ENCODE data around the gene CPNE7.

CPNE7 gene

DNA sequence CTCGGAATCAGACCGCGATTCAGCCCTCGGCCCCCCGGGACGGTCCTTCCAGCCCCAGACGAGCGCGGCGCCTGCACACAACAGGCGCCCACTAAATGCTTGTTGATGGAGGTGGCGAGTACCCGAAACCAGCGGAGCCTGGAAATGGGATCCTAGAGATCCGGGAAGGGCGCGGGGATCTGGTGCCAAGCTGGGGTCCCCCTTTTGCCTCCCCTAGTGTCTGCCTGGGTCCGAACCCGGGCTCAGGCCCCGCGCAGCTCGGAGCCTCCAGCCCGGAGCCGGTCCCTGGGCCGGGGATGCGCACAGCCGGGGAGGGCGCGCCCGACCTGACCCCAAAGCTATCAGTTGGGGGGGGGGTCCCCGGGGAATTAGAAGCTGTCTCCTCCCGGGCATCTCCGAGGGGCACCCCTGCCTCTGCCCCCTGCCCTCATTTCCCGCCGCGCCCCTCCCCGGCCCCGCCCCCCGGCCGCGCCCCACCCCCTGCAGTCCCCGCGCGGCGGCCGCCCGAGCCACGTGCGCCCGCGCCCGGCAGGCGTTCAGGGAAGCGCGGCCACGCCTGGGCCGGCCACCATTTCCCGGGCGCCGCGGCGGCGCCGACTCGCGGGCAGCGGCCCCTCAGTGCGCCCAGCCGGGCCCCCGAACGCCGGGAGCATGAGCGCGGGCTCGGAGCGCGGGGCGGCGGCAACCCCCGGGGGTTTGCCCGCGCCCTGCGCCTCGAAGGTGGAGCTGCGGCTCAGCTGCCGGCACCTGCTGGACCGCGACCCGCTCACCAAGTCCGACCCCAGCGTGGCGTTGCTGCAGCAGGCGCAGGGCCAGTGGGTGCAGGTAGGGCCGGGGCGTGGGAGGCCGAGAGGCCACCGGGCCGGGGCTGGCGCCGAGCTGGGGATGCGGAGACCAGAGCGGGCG, at the start of gene CPNE7:
TSS of gene CPNE7 (plus strand) at position 512 of the 906 bp plus-strand sequence. CDS start at position 652, 140 bp downstream.
- DNase-seq = no peak

DNA sequence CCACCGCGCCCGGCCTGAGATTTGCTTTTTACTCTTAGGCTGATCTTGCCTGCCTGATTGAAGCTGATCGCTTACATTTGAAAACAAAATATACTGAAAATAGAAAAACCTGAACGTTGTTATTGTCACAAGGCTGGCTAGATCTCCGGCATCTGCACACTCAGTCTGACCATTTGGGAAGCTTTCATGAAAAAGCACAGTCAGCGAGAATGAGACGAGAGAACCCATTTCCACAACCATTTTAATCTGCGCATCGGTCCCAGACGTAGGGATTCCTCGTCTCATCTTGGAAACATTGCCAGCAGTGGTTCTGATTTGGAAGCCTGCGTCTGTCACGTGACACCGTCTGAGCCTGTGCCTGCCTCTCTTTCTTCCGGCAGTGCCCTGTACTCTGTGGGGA, 46.5 kb upstream of the CPNE7 start:
- no peak for DNase-seq

GRCh38 chr16:89530401-89531381, 44.9 kb upstream of the CPNE7 start:
- DNase-seq = no peak

DNA sequence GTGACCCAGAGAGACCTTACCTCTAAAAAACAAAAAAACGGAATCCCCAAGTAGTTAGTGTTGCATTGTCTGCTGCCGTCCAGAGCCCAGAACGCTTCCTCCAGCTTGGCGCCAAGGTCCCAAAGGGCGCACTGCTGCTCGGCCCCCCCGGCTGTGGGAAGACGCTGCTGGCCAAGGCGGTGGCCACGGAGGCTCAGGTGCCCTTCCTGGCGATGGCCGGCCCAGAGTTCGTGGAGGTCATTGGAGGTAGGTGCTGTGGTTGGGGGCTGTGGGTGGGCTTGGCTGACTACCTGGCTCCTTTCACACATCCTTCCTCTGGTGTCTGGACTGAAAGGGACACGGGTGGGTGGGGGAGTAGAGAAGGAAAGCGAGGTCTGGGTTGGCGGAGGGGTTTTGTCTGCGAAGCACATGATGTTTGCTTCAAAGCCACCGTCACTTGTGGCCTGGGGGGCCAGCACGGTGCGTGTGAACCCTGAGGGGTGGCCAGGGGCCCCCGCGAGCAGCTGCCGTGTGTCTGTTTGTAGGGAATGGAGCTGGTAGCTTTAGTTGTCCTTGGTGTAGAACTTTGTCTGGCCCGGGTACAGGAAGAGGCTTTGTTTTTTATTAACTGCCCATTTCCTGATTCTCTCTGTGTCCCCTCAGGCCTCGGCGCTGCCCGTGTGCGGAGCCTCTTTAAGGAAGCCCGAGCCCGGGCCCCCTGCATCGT, 43.6 kb upstream of the CPNE7 start:
- no peak for DNase-seq

- no peak for DNase-seq
Observed at GRCh38 chr16:89534252-89534756, 41.3 kb upstream of the CPNE7 start.

DNA sequence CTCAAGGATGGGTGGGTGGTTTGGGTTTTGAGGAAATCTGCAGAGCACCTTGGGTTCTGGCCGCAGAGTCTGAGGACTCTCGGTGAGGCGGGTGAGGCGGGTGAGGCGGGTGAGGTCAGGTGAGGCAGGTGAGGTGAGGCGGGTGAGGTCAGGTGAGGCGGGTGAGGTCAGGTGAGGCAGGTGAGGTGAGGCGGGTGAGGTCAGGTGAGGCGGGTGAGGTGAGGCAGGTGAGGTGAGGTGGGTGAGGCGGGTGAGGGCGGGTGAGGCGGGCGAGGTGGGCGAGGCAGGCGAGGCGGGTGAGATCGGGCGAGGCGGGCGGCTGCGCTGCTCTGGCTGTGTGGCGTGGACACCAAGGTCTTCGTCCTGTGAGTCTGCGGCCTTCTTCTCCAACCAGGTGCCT, 39.2 kb upstream of the CPNE7 start:
- DNase-seq = no peak

GRCh38 chr16:89536886-89537548, 38.5 kb upstream of the CPNE7 start:
- DNase-seq = no peak

DNA sequence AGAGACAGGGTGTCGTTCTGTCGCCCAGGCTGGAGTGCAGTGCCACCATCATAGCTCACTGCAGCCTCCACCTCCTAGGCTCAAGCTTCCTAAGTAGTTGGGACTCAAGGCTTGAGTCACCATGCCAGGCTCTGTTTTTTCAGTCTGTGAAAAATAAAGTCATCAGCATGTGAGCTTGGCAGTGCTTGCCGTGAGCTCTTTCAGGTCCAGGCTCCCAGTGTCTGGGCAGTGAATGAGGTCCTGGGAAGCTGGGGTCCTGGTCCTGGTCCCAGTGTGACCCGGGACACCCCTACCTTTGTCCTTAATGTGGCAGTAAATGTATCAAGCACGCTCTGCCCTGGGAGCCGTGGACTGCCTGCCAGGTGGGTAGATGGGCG, 38.0 kb upstream of the CPNE7 start:
- DNase-seq = no peak

GRCh38 chr16:89538286-89538685, 37.3 kb upstream of the CPNE7 start:
- no peak for DNase-seq

DNA sequence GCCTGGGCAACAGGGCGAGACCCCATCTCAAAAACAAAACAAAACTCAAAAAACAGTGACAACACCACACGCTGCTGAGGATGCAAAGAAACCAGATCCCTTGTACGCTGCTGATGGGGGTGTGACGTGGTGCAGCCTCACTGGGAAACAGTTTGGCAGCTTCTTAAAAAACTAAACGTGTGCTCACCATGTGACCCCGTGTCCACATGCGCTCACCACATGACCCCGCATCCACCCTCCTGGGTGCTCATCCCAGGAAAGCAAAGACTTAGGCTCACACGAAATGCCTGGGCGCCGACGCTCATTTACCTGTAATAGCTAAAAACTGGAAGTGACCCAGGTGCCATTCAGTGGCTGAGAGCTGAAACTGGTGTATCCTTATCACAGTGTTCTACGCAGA, 35.0 kb upstream of the CPNE7 start:
- DNase-seq = no peak

GRCh38 chr16:89541792-89542191, 33.8 kb upstream of the CPNE7 start:
- DNase-seq = no peak

DNA sequence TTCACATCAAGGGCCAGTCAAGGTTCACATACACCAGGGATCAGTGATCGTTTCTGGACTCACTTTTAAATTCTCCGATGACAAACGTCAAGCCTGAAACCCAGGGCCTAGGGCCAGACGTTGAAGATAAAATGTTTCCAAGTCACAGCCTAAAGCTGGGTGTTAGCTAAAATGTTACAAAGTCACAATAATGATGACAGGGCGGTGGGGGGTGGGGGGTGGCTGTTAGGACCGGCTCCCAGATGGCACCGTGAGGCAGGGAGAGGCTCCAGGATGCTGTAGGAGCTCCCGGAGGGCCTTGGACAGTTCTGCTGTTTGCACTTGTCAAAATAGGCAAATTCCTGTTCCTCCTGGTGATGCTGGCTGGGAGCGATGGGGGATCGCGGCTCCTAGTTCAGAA, 31.4 kb upstream of the CPNE7 start:
- no peak for DNase-seq

DNA sequence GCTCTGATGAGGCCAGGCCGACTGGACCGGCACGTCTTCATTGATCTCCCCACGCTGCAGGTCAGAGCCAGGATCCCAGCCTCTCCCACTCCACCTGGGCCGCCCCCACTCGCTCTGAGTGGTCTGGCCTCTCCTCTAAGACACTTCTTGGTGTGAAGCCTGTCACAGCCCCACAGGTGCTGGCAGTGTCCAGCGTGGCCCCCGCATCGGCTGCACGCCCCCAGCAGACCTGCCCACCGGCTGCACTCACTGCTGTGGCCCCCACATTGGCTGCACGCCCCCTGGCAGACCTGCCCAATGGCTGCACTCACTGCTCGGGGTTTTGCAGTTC, 30.9 kb upstream of the CPNE7 start:
- DNase-seq = no peak

- no peak for DNase-seq
Observed at GRCh38 chr16:89545044-89545830, 30.3 kb upstream of the CPNE7 start.

DNA sequence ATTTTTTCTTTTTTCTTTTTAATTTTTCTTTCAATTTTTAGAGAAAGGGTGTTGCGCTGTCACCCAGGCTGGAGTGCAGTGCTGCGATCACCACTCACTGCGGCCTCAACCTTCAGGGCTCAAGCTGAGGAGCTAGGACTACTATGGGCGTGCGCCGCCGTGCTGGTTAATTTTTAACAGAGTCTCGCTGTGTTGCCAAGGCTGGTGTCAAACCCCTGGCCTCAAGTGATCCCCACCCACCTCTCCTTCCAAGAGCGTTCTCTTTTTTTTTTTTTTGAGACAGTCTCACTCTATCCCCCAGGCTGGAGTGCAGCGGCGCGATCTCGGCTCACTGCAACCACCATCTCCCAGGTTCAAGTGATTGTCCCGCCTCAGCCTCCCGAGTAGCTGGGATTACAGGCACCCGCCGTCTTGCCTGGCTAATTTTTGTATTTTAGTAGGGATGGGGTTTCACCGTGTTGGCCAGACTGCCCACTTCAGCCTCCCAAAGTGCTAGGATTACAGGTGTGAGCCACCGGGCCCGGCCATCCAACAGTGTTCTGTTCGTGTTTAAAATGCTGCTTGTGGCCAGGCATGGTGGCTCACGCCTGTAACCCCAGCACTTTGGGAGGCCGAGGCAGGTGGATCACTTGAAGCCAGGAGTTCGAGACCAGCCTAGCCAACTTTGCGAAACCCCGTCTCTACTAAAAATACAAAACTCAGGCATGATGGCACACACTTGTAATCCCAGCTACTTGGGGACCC, 29.6 kb upstream of the CPNE7 start:
- no peak for DNase-seq

DNA sequence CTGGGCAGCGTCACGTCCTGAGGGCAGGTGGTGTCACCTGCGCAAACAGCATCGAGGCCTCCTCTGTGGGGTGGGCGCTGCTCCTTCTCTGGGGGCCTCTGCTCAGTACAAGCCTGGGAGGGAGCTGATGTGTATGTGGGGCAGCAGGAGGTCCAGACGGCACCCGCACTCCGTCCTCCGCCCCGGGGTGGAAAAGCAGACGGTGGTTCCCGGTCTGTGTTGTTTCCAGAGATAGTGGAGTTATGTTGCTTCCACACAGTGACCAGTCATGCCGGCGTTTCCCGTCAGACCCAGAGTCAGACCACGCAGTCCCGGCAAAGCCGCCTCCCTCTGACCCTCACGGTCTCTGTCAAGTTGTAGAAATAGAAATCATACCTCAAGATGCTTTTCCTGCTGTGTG, 28.8 kb upstream of the CPNE7 start:
- DNase-seq = no peak

DNA sequence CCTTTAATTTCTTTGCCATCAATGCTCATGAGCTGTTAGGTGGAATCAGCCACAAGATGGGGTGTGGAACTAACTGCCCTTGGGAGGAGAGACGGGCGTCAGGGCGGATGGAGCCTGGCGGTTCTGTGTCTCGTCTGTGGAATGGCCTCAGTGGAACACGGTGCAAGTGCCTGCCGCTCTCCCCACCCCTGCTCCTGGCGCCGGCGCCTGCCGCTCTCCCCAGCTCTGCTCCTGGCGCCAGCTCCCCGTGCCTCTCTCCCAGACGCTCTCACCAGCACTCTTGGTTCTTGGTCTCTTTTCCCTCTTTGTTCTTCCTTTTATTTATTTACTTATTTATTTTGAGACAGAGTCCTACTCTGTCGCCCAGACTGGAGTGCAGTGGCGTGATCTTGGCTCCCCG, 28.3 kb upstream of the CPNE7 start:
- no peak for DNase-seq

DNA sequence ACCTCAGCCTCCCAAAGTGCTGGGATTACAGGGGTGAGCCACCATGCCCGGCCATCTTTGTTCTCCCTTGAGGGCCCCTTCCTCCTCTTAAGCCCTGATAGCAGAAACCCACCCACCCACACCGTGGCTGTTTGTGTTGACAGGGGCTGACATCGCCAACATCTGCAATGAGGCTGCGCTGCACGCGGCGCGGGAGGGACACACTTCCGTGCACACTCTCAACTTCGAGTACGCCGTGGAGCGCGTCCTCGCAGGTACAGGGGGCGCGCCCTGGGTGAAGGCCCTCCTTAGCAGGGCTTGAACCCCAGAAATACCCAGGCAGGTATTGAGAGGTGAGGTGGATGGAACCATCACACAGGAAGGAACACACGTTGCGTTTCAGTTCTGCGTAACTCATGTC, 27.7 kb upstream of the CPNE7 start:
- DNase-seq = no peak

DNA sequence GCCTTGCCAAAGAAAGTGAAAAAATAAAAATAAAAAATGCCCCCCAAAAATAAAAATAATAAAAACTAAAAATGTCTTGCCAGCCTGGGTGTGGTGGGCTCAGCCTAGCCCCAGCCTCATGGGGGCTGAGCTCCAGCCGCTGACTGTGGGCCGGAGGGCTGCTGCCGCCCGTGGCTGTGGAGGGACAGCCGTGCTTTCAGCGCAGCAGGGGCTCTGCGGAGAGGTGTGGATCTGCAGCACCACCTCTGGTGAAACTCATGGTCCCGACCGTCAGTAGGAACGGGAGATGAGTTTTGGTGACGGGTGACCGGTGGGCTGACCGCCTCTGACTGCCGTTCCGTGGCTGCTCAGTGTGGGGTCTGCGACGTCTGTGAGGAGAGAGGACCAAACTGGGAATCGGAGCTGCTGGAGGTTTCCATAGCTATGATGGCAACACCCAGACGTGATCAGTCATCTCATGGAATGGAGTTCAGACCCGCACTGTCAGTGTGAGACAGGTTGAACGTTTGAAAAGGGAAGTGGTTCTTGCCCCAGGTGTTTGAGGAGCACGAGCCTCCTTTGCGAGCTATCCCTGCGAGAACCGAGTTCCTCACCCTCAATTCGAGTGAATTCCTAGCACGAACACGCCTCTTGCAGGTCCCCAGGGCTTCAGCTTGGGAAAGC, 27.1 kb upstream of the CPNE7 start:
- no peak for DNase-seq

- no peak for DNase-seq
Observed at GRCh38 chr16:89549007-89549700, 26.4 kb upstream of the CPNE7 start.

Measured in NCI-H1436 (cell line).